K562 (cell line): ENCODE data around the gene KLHL8. TPM values are rescaled to one million over a fixed set of nuclear protein-coding genes. Genes with fewer than 3 reads are reported as not detected.

ENCODE experiments used
- ARNT ChIP-seq, 2 experiments: fragments of 450-650 bp; IDR thresholded peaks; 2 replicates each; pipeline ENCODE4 v1.6.1; 2016; ENCODE audit warnings: mild to moderate bottlenecking in 1 of 2
- BACH1 ChIP-seq: fragments of 200-800 bp; sonication (Bioruptor generic); IDR thresholded peaks from 2 replicates; pipeline ENCODE4 v1.6.1; 2016; ENCODE audit warnings: missing genetic modification characterization, missing compliant biosample characterization
- E2F3 ChIP-seq: fragments of 250-450 bp; sonication (Bioruptor Pico); IDR thresholded peaks from 2 replicates; pipeline ENCODE4 v1.4.0; 2020; ENCODE audit warnings: mild to moderate bottlenecking
- ESRRA ChIP-seq: fragments of 450-650 bp; IDR thresholded peaks from 2 replicates; pipeline ENCODE4 v1.6.1; 2014; ENCODE audit warnings: low read depth, mild to moderate bottlenecking, moderate library complexity, borderline replicate concordance
- HNRNPK ChIP-seq: fragments of 200-400 bp; formaldehyde crosslinking; IDR thresholded peaks from one replicate; pipeline ENCODE4 v1.6.1; 2018; ENCODE audit warnings: mild to moderate bottlenecking, low read depth, low read length; ENCODE audit not compliant: poor library complexity, severe bottlenecking
- HNRNPUL1 ChIP-seq: fragments of 200-400 bp; formaldehyde crosslinking; IDR thresholded peaks from 2 replicates; pipeline ENCODE4 v1.6.1; 2017; ENCODE audit warnings: low read length
- KDM5B ChIP-seq: fragments of 200-600 bp; sonication (generic); IDR thresholded peaks from 2 replicates; pipeline ENCODE4 v1.6.1; 2012; ENCODE audit warnings: low read depth, mild to moderate bottlenecking, moderate library complexity, low read length, control low read depth, inconsistent platforms; ENCODE audit not compliant: insufficient replicate concordance
- MECOM ChIP-seq: fragments of 250-450 bp; sonication (Bioruptor Pico); IDR thresholded peaks from 2 replicates; pipeline ENCODE4 v1.8.0; 2022; ENCODE audit warnings: inconsistent platforms
- MLLT1 ChIP-seq, 2 experiments: fragments of 450-650 bp; IDR thresholded peaks; 2 replicates each; pipeline ENCODE4 v1.6.1; 2016
- PKNOX1 ChIP-seq: fragments of 450-650 bp; IDR thresholded peaks from 2 replicates; pipeline ENCODE4 v1.6.1; 2016
- PTBP1 ChIP-seq: fragments of 200-400 bp; formaldehyde crosslinking; IDR thresholded peaks from 2 replicates; pipeline ENCODE4 v1.6.1; 2017; ENCODE audit warnings: low read depth, low read length
- RFX7 ChIP-seq: fragments of 250-450 bp; sonication (Bioruptor Pico); IDR thresholded peaks from 2 replicates; pipeline ENCODE4 v1.5.1; 2021; ENCODE audit warnings: mild to moderate bottlenecking
- RUNX1 ChIP-seq: sonication (generic); IDR thresholded peaks from 2 replicates; pipeline ENCODE4 v1.6.1; 2016; ENCODE audit warnings: antibody characterized with exemption, low read depth
- SPI1 ChIP-seq: IDR thresholded peaks from 2 replicates; pipeline ENCODE4 v1.6.1; 2011; ENCODE audit warnings: low read depth, low read length, control low read depth, borderline replicate concordance
- ZBTB11 ChIP-seq, 3 experiments: fragments of 200-800 bp in 1 of 3; fragments of 250-450 bp in 1 of 3; fragments of 450-650 bp in 1 of 3; sonication (Bioruptor Pico) in 1 of 3; sonication (Bioruptor generic) in 1 of 3; formaldehyde crosslinking in 1 of 3; IDR thresholded peaks; 2 replicates each; pipeline versions ENCODE4 v1.6.1 to v1.8.0; 2016 to 2022; ENCODE audit warnings: mild to moderate bottlenecking in 2 of 3, missing genetic modification characterization in 2 of 3, missing compliant biosample characterization in 1 of 3, moderate library complexity in 1 of 3
- ZFP30 ChIP-seq: fragments of 250-450 bp; sonication (Bioruptor Pico); IDR thresholded peaks from 2 replicates; pipeline ENCODE4 v1.8.0; 2022; ENCODE audit warnings: moderate library complexity, mild to moderate bottlenecking, inconsistent platforms, borderline replicate concordance
- ZNF655 ChIP-seq: fragments of 250-450 bp; sonication (Bioruptor Pico); IDR thresholded peaks from 2 replicates; pipeline ENCODE4 v1.5.0; 2021
- ZNF75A ChIP-seq: fragments of 450-650 bp; formaldehyde crosslinking; IDR thresholded peaks from 2 replicates; pipeline ENCODE4 v1.4.0; 2020; ENCODE audit warnings: mild to moderate bottlenecking
- polyA plus RNA-seq, 8 experiments: library from polyadenylated mRNA; depleted of rRNA in 4 of 8; stranded (reverse) in 5 of 8; unstranded in 3 of 8; fragments of >200 nt; fragmentation: Nextera tagmentation in 2 of 8; fragmentation: Illumina TruSeq in 1 of 8; extraction: Ambion mirVana in 2 of 8; extraction: Trizol in 1 of 8; gene quantifications; 2 replicates each; pipeline versions ENCODE4 v1.2.1 to v1.2.3, GENCODE V29; 2011 to 2014; ENCODE audit warnings: inconsistent platforms in 1 of 8, missing spikeins in 1 of 8
- total RNA-seq, 7 experiments: library from RNA; depleted of rRNA in 6 of 7; stranded (reverse); fragments of >200 nt in 6 of 7; fragmentation: Illumina TruSeq in 2 of 7; extraction: Trizol in 2 of 7; gene quantifications; 2 replicates each; pipeline versions ENCODE4 v1.2.1 to v1.2.3, GENCODE V29; 2011 to 2021; ENCODE audit warnings: low replicate concordance in 1 of 7
- TF ChIP-seq, protein P1 (sequence below): sonication (generic); formaldehyde crosslinking; IDR thresholded peaks from 2 replicates; pipeline ENCODE4 v1.8.0; 2023; ENCODE audit warnings: mild to moderate bottlenecking, missing genetic modification reagents

The KLHL8 gene
- total and polyA plus RNA-seq, 9 of the 15 experiments (the other 6 are each of a cell fraction or from before 2014, with no cell fraction given), result 8.7 to 25.3 (median 15.7) TPM

- TF ChIP-seq ZBTB11 (CRISPR knock-in tag; IDR thresholded peaks at IDR 0.05) (no peak), HNRNPK (no peak), RFX7 (no peak), E2F3 (CRISPR knock-in tag) (no peak), RUNX1 (no peak), ZNF655 (no peak), ESRRA (no peak), KDM5B (peak; percentile 94), MECOM (no peak), ZNF75A (CRISPR knock-in tag) (no peak), BACH1 (no peak), HNRNPUL1 (no peak), SPI1 (no peak), ZFP30 (CRISPR knock-in tag) (no peak), MLLT1 (IDR thresholded peaks at IDR 0.05) (0 out of 4 replicates have a peak, but pooled peaks of 1 of the 2 experiments have one; percentile 26), ARNT (IDR thresholded peaks at IDR 0.05) (no peak), PTBP1 (no peak), PKNOX1 (no peak)
- TF ChIP-seq, protein P1, sequence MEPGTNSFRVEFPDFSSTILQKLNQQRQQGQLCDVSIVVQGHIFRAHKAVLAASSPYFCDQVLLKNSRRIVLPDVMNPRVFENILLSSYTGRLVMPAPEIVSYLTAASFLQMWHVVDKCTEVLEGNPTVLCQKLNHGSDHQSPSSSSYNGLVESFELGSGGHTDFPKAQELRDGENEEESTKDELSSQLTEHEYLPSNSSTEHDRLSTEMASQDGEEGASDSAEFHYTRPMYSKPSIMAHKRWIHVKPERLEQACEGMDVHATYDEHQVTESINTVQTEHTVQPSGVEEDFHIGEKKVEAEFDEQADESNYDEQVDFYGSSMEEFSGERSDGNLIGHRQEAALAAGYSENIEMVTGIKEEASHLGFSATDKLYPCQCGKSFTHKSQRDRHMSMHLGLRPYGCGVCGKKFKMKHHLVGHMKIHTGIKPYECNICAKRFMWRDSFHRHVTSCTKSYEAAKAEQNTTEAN (CRISPR knock-in tag), result 0 out of 2 replicates have a peak, but pooled peaks have one; percentile 67
These were observed at the start of gene KLHL8 (continued) for GRCh38 chr4:87220094-87220822.
